Fibroblast of lung (primary cell): ENCODE results near the gene SDHA.
"Not testable (repeated sequence)": the region's sequence is repeated elsewhere in the genome, so short reads cannot be mapped to it uniquely, and the experiment has no call there.

ENCODE experiments used
- CTCF ChIP-seq, 2 donors: IDR thresholded peaks in 1 of 2; conservative IDR thresholded peaks in 1 of 2; 1 replicate in 1 of 2; 2 replicates in 1 of 2; pipeline ENCODE4 v1.5.1; 2011 to 2012; ENCODE audit warnings: low read length in 2 of 2, control low read depth in 1 of 2, inconsistent platforms in 1 of 2, low read depth in 1 of 2, mild to moderate bottlenecking in 1 of 2
- EZH2 ChIP-seq: IDR thresholded peaks from 2 replicates; pipeline ENCODE4 v1.5.1; 2012; ENCODE audit warnings: low read length, control low read depth, mild to moderate bottlenecking; ENCODE audit errors: missing control alignments

GRCh38 chr5:303741-304140, 85.6 kb downstream of the SDHA start:
- not testable (repeated sequence) for TF ChIP-seq CTCF (conservative IDR thresholded peaks at IDR 0.05 in 1 of 2, IDR thresholded peaks at IDR 0.05 in 1 of 2; ENCODE audit: low read depth in 1 of 2, low read length in 2 of 2); EZH2
